OCI-M1 (cell line): ENCODE results near the gene RIMS1.

Source experiments
- DNase-seq: peaks from one replicate; lab custom pipeline; 2025; lab: John Stamatoyannopoulos, UW

The RIMS1 gene

GRCh38 chr6:72414657-72415056 is 528.3 kb downstream of the RIMS1 start:
- DNase-seq = no peak

GRCh38 chr6:72416744-72417465 is 530.6 kb downstream of the RIMS1 start:
- DNase-seq = peak; percentile 77

- DNase-seq = no peak
Measured at GRCh38 chr6:72417759-72418158, 531.4 kb downstream of the RIMS1 start.

- no peak for DNase-seq
Measured at GRCh38 chr6:72418495-72418894, 532.1 kb downstream of the RIMS1 start.

- no peak for DNase-seq
Measured at GRCh38 chr6:72419966-72420365, 533.6 kb downstream of the RIMS1 start.

- no peak for DNase-seq
Measured at GRCh38 chr6:72420409-72420808, 534.1 kb downstream of the RIMS1 start.

GRCh38 chr6:72421387-72421786 is 535.0 kb downstream of the RIMS1 start:
- DNase-seq = peak; percentile 71

- DNase-seq = no peak
Measured at GRCh38 chr6:72422171-72422570, 535.8 kb downstream of the RIMS1 start.

GRCh38 chr6:72424476-72424875 is 538.1 kb downstream of the RIMS1 start:
- no peak for DNase-seq

GRCh38 chr6:72425003-72425681 is 538.8 kb downstream of the RIMS1 start:
- no peak for DNase-seq

GRCh38 chr6:72440611-72441010 is 554.3 kb downstream of the RIMS1 start:
- DNase-seq = no peak

GRCh38 chr6:72446430-72446829 is 560.1 kb downstream of the RIMS1 start:
- peak; percentile 22 for DNase-seq
